Measurements from ENCODE around the gene PTCH2. TPM values are rescaled to one million over a fixed set of nuclear protein-coding genes. Genes with fewer than 3 reads are reported as not detected.

The PTCH2 gene
- total RNA-seq, 2 donors from 2014 or later, result 0.64 to 1.1 TPM

DNA sequence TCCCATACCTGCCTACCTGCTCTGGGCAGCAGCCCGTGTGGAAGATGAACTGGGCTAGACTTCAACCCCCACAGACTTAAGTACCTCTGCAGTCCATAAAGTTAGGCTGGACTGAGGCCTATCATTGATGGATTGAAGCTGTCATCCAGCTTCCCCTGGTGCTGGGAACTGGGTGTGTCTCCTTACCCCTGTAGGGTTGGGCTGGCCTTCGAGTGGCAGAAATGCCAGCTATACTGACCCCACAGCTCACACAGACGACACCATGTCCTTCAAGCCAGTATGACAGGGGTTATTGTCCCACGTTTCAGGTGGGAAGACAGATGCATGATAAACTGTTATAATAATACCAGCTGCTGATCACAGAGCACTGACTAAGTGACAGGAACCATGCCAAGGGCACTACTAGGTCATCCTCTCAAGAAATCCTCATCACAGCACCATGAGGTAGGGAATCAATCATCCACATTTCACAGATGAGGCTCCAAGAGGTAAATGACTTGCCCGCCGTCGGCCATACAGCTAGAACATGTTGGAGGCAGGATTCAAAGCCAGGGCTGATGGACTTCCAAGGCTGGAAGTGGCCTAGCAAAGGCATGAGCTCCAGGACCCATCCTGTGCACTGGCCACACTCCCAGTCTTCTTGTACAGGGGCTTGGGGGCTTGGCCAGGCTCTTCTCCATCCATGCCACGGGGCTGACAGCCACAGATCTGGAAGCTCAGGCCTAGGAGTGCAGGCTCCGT lies 54.8 kb downstream of the PTCH2 start, which contains the start of gene BEST4:
TSS of gene BEST4 (minus strand) at position 51 of the 741 bp plus-strand sequence. CDS start 465 bp downstream, outside the sequence.
- no peak for ATAC-seq (replicated peaks)
- H3K4me3 Mint-ChIP-seq, result no peak within 1 kb of the TSS
- H3K4me1 Mint-ChIP-seq, result peaks cover 22% of the 10 kb centered on the region
- no peak within 1 kb of the TSS for H3K27ac Mint-ChIP-seq
- no peaks in the 10 kb centered on the region for H3K9me3 Mint-ChIP-seq
- H3K36me3 Mint-ChIP-seq (ENCODE audit: low read depth), result no peaks in the 10 kb centered on the region
- H3K27me3 Mint-ChIP-seq, result no peaks in the 10 kb centered on the region

- Mint-ChIP-seq H3K36me3 (ENCODE audit: low read depth) (peaks cover 4% of the 10 kb centered on the region), H3K4me3 (no peak overlapping the region), H3K4me1 (peaks cover 24% of the 10 kb centered on the region), H3K27me3 (no peaks in the 10 kb centered on the region), H3K9me3 (no peaks in the 10 kb centered on the region), H3K27ac (no peak overlapping the region)
- ATAC-seq (replicated peaks), result no peak
Observed at GRCh38 chr1:44787506-44787905, 55.5 kb downstream of the PTCH2 start.

GRCh38 chr1:44786841-44787426 lies 56.1 kb downstream of the PTCH2 start:
- peak overlapping the region; percentile 79 for H3K4me3 Mint-ChIP-seq
- peaks cover 24% of the 10 kb centered on the region for H3K4me1 Mint-ChIP-seq

GRCh38 chr1:44786138-44786840 lies 56.8 kb downstream of the PTCH2 start:
- H3K4me1 Mint-ChIP-seq, result peaks cover 29% of the 10 kb centered on the region
- ATAC-seq (replicated peaks), result peak; percentile 77
- H3K36me3 Mint-ChIP-seq (ENCODE audit: low read depth), result peaks cover 15% of the 10 kb centered on the region
- H3K4me3 Mint-ChIP-seq, result peak overlapping the region; percentile 79
- peak overlapping the region; percentile 85 for H3K27ac Mint-ChIP-seq
- no peaks in the 10 kb centered on the region for H3K27me3 Mint-ChIP-seq
- H3K9me3 Mint-ChIP-seq, result no peaks in the 10 kb centered on the region

More at GRCh38 chr1:44786841-44787426, 56.1 kb downstream of the PTCH2 start:
- H3K27me3 Mint-ChIP-seq, result no peaks in the 10 kb centered on the region
- no peak for ATAC-seq (replicated peaks)
- H3K27ac Mint-ChIP-seq, result peak overlapping the region; percentile 84
- no peaks in the 10 kb centered on the region for H3K9me3 Mint-ChIP-seq
- H3K36me3 Mint-ChIP-seq (ENCODE audit: low read depth), result peaks cover 9% of the 10 kb centered on the region

GRCh38 chr1:44785501-44786137 lies 57.4 kb downstream of the PTCH2 start:
- peak overlapping the region; percentile 85 for H3K27ac Mint-ChIP-seq
- no peaks in the 10 kb centered on the region for H3K27me3 Mint-ChIP-seq
- no peak for ATAC-seq (replicated peaks)
- H3K4me3 Mint-ChIP-seq, result peak overlapping the region; percentile 79
- peaks cover 32% of the 10 kb centered on the region for H3K4me1 Mint-ChIP-seq
- peaks cover 22% of the 10 kb centered on the region for H3K36me3 Mint-ChIP-seq (ENCODE audit: low read depth)
- H3K9me3 Mint-ChIP-seq, result no peaks in the 10 kb centered on the region

- Mint-ChIP-seq H3K27ac (peak overlapping the region; percentile 85), H3K36me3 (ENCODE audit: low read depth) (peaks cover 28% of the 10 kb centered on the region), H3K4me1 (peaks cover 32% of the 10 kb centered on the region)
Observed at GRCh38 chr1:44785029-44785380, 58.0 kb downstream of the PTCH2 start.

GRCh38 chr1:44784094-44785028 lies 58.7 kb downstream of the PTCH2 start:
- no peaks in the 10 kb centered on the region for H3K27me3 Mint-ChIP-seq
- H3K9me3 Mint-ChIP-seq, result no peaks in the 10 kb centered on the region
- H3K4me1 Mint-ChIP-seq, result peaks cover 32% of the 10 kb centered on the region
- H3K4me3 Mint-ChIP-seq, result peak overlapping the region; percentile 79
- H3K36me3 Mint-ChIP-seq (ENCODE audit: low read depth), result peaks cover 35% of the 10 kb centered on the region
- ATAC-seq (replicated peaks), result peak; percentile 49
- H3K27ac Mint-ChIP-seq, result peak overlapping the region; percentile 85

More at GRCh38 chr1:44785029-44785380, 58.0 kb downstream of the PTCH2 start:
- ATAC-seq (replicated peaks), result peak; percentile 0
- no peaks in the 10 kb centered on the region for H3K27me3 Mint-ChIP-seq
- H3K4me3 Mint-ChIP-seq, result peak overlapping the region; percentile 79
- no peaks in the 10 kb centered on the region for H3K9me3 Mint-ChIP-seq

GRCh38 chr1:44783697-44784093 lies 59.4 kb downstream of the PTCH2 start:
- H3K27me3 Mint-ChIP-seq, result no peaks in the 10 kb centered on the region
- no peak for ATAC-seq (replicated peaks)
- H3K27ac Mint-ChIP-seq, result peak overlapping the region; percentile 26
- H3K9me3 Mint-ChIP-seq, result no peaks in the 10 kb centered on the region
- H3K36me3 Mint-ChIP-seq (ENCODE audit: low read depth), result peaks cover 41% of the 10 kb centered on the region
- peak overlapping the region; percentile 58 for H3K4me3 Mint-ChIP-seq
- H3K4me1 Mint-ChIP-seq, result peaks cover 37% of the 10 kb centered on the region

GRCh38 chr1:44780583-44781121 lies 62.4 kb downstream of the PTCH2 start:
- H3K4me3 Mint-ChIP-seq, result no peak overlapping the region
- H3K4me1 Mint-ChIP-seq, result peaks cover 50% of the 10 kb centered on the region
- ATAC-seq (replicated peaks), result no peak
- H3K27me3 Mint-ChIP-seq, result no peaks in the 10 kb centered on the region
- no peak overlapping the region for H3K27ac Mint-ChIP-seq
- no peaks in the 10 kb centered on the region for H3K9me3 Mint-ChIP-seq
- H3K36me3 Mint-ChIP-seq (ENCODE audit: low read depth), result peaks cover 72% of the 10 kb centered on the region

- H3K27me3 Mint-ChIP-seq, result no peaks in the 10 kb centered on the region
- no peaks in the 10 kb centered on the region for H3K9me3 Mint-ChIP-seq
- peaks cover 47% of the 10 kb centered on the region for H3K4me1 Mint-ChIP-seq
- H3K4me3 Mint-ChIP-seq, result peak overlapping the region; percentile 98
- peaks cover 84% of the 10 kb centered on the region for H3K36me3 Mint-ChIP-seq (ENCODE audit: low read depth)
- no peak for ATAC-seq (replicated peaks)
- peak overlapping the region; percentile 83 for H3K27ac Mint-ChIP-seq
Observed at GRCh38 chr1:44778705-44779576, 64.1 kb downstream of the PTCH2 start.

GRCh38 chr1:44777969-44778635 lies 65.0 kb downstream of the PTCH2 start:
- H3K4me3 Mint-ChIP-seq, result peak overlapping the region; percentile 98
- H3K36me3 Mint-ChIP-seq (ENCODE audit: low read depth), result peaks cover 87% of the 10 kb centered on the region
- H3K9me3 Mint-ChIP-seq, result no peaks in the 10 kb centered on the region
- H3K4me1 Mint-ChIP-seq, result peaks cover 42% of the 10 kb centered on the region
- no peaks in the 10 kb centered on the region for H3K27me3 Mint-ChIP-seq
- H3K27ac Mint-ChIP-seq, result peak overlapping the region; percentile 98
- ATAC-seq (replicated peaks), result no peak

- Mint-ChIP-seq H3K36me3 (ENCODE audit: low read depth) (peaks cover 83% of the 10 kb centered on the region), H3K27me3 (no peaks in the 10 kb centered on the region), H3K4me1 (peaks cover 42% of the 10 kb centered on the region), H3K27ac (peak overlapping the region; percentile 98), H3K9me3 (no peaks in the 10 kb centered on the region), H3K4me3 (peak overlapping the region; percentile 98)
- no peak for ATAC-seq (replicated peaks)
Observed at GRCh38 chr1:44777547-44777946, 65.5 kb downstream of the PTCH2 start.

Data from activated T-helper 17 cell treated with anti-CD3 and anti-CD28 coated beads, Interleukin-2, amount 50 U/mL, for 72 hours (primary cell).